HG03039 (cell line): ENCODE results near the gene FAM78A.

Experiments
- ATAC-seq: cut with Tn5 transposase; IDR thresholded peaks from one replicate; pipeline ENCODE4 v1.9.1; 2021; ENCODE audit warnings: mild to moderate bottlenecking, moderate library complexity; ENCODE audit not compliant: unreplicated experiment

Gene FAM78A

DNA sequence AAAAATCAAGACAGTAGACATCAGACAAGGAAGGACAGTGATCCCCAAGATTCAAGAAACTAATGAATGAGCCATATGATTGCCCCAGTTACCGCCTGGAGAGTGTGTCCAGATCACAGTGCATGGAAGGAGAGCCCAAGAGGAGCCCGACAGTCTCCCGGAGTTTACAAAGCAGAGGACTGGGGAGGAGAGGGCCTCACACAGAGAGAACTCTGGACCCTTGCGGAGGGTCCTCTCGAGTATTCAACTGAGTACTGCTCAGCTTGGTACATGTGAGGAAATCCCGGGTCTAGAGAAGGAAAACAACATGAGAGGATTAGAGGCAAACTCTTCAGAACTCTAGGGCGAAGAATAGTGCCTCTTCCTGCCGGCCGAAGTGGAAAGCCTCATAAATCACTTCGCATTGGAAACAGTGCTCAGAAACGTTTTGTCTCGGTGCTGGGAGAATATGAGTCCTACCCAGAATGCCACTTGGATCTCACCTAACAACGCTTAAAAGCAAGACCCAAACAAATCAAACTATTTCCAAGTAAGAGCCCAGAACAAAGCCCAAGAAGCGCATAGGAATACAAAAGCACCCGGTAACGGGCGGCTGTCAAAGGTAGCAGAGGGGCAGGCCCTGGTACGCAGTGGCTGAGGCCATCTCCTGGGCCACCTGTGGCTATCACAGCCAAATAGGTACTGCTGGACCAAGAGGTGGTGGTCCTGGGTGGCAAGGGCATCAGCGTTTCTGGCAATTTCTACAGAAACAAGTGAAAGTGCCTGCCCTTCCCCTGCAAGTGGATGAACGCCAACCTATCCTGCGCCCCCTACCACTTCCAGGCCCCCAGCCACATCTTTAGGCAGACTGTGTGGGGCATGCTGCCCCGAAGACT, 36.0 kb downstream of the FAM78A start:
- ATAC-seq: no peak

- no peak for ATAC-seq
These were observed 36.9 kb downstream of the FAM78A start for GRCh38 chr9:131239161-131239975.

GRCh38 chr9:131238402-131239021, 37.8 kb downstream of the FAM78A start:
- no peak for ATAC-seq

DNA sequence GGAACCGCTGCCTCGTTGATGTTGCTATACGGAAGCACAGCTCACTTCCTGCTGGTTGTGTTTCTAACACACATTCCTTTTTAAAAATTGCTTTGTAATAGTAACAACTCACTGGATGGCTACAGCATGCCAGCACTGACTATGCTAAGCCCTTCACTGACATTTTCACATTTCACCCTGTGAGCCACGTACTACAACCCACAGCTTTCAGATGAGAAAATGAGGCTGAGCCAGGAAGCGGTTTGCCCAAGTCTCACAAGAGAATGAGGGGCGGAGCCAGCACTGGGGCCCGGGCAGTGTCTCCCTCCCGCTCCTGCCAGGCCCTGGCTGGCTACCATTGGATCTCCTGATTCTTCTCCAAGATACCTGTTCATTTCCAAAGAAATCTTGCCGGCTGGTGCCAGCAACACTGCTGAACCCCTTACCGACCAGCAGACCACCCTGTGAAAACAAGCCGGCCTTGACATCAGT, 38.3 kb downstream of the FAM78A start:
- no peak for ATAC-seq

DNA sequence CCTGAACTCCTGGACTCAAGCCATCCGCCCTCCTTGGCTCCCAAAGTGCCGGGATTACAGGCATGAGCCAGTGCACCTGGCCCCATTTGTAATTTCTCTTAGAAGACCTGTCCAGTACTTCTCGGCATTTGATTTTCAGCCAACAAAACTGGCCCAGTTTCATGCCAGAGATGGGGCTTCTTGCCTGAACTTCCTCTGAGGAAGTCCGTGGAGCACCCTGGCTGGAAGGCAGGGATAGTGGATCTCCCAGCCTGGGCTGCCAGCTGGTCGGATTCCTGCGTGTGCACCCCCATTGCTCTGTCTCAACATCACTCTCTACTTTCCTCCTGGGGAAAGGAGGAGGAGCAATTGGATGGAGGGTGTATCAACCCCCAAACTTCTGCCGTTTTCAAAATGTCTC, 39.0 kb downstream of the FAM78A start:
- no peak for ATAC-seq

GRCh38 chr9:131236761-131237160, 39.5 kb downstream of the FAM78A start:
- ATAC-seq: no peak

DNA sequence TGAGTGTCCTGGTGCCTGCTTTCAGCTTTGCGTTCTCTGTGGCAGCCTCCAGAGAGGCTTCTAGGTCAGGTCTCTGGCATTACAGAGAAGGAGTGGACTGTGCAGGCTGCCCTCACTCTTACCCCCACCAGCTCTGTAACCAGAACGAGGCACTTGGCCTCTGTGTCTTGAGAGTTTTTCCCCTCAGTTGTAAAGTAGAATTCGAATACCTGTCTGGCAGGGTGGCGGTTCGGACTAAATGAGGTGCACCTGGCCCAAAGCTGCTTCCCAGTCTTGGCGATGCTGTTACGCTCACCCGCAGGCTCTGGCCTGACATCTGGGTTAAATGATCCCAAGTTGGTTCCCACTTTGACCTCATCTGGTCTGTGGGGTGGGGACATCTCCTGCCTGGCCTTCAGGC, 40.1 kb downstream of the FAM78A start:
- no peak for ATAC-seq

DNA sequence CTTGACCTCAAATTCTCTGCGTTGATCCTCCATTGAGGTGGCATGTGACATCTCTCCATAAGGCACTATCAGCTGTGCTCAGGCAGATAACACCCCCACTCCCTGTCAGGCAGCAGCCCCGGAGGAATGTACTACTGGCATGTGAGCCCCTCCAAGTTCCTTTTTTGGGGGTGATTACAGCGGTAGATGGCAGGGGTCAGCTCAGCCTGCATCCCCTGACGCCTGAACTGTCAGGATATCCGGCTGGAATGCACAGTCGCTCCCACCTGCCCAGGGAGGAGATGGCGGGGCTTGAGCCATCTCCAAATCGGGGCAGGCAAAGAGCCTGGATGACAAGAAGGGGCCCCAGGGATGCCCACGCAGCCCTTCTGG, 40.8 kb downstream of the FAM78A start:
- no peak for ATAC-seq

DNA sequence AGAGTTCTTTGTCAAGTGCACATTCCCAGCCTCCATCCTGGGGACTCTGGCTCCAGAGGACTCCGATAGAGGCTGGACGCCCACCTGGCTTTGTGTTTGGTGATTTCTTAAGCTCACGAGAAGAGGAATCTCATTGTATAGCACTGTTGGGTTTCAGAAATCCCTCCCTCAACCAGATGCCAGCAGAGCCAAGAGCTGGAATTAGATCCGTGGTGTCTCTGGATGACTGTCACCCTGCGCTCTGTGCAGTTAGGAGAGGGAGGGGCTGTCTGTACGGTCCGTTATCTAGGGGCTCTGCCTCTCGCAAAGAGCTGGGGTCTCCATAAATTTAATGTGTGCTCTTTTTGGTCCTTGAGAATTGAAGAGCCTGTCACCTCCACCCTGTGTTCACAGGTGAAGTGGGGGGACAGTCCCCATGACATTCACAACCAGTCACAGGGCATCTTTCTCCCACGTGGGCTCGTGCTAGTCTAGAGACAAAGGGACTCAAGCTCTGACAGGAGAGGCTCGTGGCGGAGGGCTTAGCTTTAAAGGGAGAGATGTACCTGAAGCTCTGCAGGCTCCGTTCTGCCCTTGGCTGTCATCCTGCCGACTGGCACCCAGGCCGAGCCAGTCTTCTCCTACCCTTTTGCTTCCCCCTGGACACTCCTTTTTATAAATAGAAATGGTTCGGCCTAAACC, 41.4 kb downstream of the FAM78A start:
- ATAC-seq: no peak

- no peak for ATAC-seq
These were observed 42.3 kb downstream of the FAM78A start for GRCh38 chr9:131233995-131234394.

DNA sequence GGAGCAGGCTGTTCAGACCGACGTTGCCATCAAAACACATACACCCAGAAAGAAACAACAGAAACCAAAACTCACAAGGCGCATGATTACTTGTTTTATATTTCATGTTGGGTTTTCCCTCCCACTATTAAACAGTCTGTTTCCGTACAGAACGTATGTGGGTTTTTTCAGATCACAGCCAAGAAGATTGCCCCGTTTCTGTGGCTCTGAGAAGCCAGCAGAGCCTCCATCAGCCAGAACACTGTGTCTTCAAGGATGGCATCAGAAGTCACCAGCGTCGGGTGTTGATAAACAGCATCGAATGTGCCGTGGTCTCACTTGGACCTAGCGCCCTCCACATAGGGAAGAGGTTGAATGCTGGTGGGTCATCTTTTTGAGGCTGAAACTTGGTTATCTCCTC, 42.8 kb downstream of the FAM78A start:
- no peak for ATAC-seq

DNA sequence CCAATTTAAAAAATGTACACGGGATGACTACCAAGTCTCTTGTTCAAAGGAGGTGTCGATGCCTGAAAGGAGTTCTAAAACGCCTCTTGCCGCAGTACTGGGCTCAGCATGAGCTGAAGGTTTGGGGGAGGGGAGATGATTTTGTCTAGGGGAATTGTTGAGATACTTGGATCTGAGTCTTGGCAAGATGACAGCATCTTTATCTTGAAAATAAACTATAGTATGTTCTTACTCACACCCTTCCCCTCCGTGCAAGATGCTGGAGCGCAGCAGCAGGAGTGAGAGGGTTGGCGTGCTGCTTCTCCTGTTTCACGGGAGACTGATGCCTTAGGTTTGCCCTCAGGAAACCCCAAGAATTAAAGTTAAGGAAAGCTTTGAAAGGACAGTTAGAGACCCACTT, 47.3 kb downstream of the FAM78A start:
- no peak for ATAC-seq

DNA sequence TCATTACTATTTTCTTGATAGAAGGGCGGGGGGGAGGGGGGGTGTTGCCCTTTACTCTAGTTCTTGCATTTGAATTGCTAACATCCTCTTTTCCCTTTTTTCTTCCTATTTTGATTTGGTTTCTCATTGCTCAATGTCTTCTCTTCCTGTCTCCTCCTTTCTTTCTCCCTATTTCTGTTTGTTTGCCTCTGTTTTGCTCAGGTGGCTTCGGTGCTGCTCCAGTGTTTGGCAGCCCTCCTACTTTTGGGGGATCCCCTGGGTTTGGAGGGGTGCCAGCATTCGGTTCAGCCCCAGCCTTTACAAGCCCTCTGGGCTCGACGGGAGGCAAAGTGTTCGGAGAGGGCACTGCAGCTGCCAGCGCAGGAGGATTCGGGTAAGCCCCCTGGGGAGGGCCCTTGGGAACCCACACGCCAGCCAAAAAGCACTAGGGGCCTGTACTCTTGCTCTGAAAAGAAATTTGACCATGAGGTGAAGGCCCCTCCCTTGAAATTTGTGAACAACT, 48.3 kb downstream of the FAM78A start:
- no peak for ATAC-seq

GRCh38 chr9:131227112-131227958, 49.0 kb downstream of the FAM78A start:
- ATAC-seq: no peak

GRCh38 chr9:131226226-131226625, 50.1 kb downstream of the FAM78A start:
- ATAC-seq: no peak

DNA sequence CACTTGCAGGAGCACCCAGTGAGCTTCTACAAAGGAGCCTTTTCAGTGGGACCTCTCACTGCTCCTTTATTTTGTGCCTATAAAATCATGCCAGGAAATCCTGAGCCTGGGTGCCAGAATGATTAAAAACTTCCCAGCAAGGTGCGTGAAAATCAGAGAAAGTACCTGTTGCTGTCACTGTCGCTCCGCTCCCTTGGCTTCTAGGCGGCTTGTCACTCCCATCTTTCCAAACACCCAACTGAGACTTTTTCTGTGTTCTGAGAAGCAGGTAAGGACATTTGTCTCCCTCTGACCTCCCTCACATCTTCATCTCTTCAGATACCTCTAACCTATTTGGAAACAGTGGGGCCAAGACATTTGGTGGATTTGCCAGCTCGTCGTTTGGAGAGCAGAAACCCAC, 53.9 kb downstream of the FAM78A start:
- no peak for ATAC-seq

DNA sequence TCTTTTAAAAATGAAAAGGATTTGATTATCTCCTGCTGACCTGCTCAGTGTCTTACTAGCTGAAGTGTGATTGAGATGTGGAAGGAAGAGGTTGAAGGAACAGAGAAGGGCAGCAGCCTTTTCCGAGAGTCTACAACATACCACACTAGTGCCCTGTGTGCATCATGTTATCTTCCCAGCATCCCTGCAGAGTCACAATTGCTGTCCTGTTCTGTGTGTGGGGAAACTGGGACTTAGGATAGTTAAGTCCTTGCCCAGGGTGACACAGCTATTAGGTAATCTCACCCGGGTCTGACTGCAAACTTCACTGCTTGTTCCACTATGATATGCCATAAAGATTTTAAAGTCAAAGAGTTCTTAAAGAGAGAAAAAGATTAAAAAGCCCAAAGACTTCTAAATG, 55.8 kb downstream of the FAM78A start:
- no peak for ATAC-seq

- ATAC-seq: no peak
These were observed 57.9 kb downstream of the FAM78A start for GRCh38 chr9:131218370-131218769.

DNA sequence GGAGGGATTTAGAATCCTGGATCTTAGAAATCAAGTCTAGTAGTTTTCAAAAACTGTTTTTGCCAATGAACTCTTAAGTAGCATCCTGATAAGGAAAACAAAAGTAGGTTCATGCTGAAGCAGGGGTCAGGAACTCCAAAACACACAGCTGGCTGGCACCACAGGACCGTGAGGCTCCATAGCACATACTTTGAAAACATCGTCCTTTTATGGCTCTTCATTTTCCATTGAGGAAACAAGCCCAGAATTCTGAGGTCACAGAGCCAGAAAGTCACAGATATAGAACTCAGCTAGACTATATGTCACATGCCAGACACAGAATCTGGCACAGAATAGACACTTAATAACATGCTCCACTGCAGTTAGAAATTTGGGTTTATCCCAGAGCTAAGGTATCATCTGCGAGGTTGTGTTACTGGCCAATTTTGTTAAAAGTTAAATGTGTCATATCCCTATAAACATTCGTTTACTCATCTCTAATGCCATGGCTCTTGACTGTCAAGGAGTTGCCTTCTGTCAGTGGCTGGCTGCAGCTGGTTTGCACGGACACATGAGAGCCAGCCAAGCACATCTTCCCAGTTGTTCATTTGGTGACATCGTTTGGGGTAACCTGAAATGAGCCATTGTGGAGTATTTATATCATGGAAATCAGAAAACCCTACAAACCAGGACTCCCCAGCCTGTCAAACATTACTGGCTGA, 58.8 kb downstream of the FAM78A start:
- ATAC-seq: no peak
